Measurements from ENCODE around the gene POLR3GL. TPM values are rescaled to one million over a fixed set of nuclear protein-coding genes. Genes with fewer than 3 reads are reported as not detected.
"Not testable (repeated sequence)": the region's sequence is repeated elsewhere in the genome, so short reads cannot be mapped to it uniquely, and the experiment has no call there.

POLR3GL gene
- total RNA-seq, 5 donors from 2014 or later (not counting 1 experiment from before 2014, with no cell fraction given) = 30.9 to 41.7 (median 38.3) TPM

- Mint-ChIP-seq H3K4me1 (peaks cover 37 to 49% (median 43%) of the 10 kb centered on the region in 3 donors), H3K36me3 (peaks cover 24% of the 10 kb centered on the region), H3K27ac (peak overlapping the region; percentile 78 to 98), H3K4me3 (peak overlapping the region; percentile 82 to 94 (median 91))
- H3K27me3 ChIP-seq (replicated peaks in 1 of 2; ENCODE audit: control insufficient read depth in 2 of 2, extremely low read depth in 1 of 2, insufficient read depth in 2 of 2, low read length in 1 of 2); H3K27ac ChIP-seq (ENCODE audit: low read length); CTCF ChIA-PET; H3K9me3 ChIP-seq; DNase-seq; ATAC-seq (replicated peaks in 1 of 4); H3K4me3 ChIP-seq (ENCODE audit: control insufficient read depth in 1 of 2, extremely low read depth in 1 of 2, low read length in 1 of 2); H3K9me3 Mint-ChIP-seq; H3K27me3 Mint-ChIP-seq: not testable (repeated sequence)
- POLR2A ChIA-PET = interaction anchor here in 1 of 2 donors (0.6 kb wide), 1 partner anchor 117 kb away, joined by 7 read pairs; no protein-coding TSS in a partner anchor
- H3K36me3 ChIP-seq (ENCODE audit: control insufficient read depth in 2 of 2, extremely low read depth in 1 of 2, insufficient read depth in 1 of 2, low read length in 1 of 2) = peaks cover 0 to 21% of the 10 kb centered on the region in 2 donors
- H3K4me1 ChIP-seq (ENCODE audit: control insufficient read depth in 1 of 2, extremely low read depth in 1 of 2, insufficient read depth in 2 of 2, low read length in 2 of 2) = peaks cover 17 to 29% of the 10 kb centered on the region in 2 experiments
- no CpG with 5 or more reads among the region's 4 CpGs for WGBS (ENCODE audit: insufficient coverage)
Observed at GRCh38 chr1:145920297-145920696, 44.2 kb upstream of the POLR3GL start.

GRCh38 chr1:145922266-145922665, 42.2 kb upstream of the POLR3GL start:
- CTCF ChIA-PET = no interaction called here
- H3K36me3 Mint-ChIP-seq = peaks cover 19% of the 10 kb centered on the region
- no peaks in the 10 kb centered on the region for H3K27me3 Mint-ChIP-seq
- H3K36me3 ChIP-seq (ENCODE audit: control insufficient read depth in 2 of 2, extremely low read depth in 1 of 2, insufficient read depth in 1 of 2, low read length in 1 of 2) = peaks cover 0 to 14% of the 10 kb centered on the region in 2 donors
- no peaks in the 10 kb centered on the region for H3K27me3 ChIP-seq (replicated peaks in 1 of 2; ENCODE audit: control insufficient read depth in 2 of 2, extremely low read depth in 1 of 2, insufficient read depth in 2 of 2, low read length in 1 of 2)
- no peak overlapping the region for H3K27ac ChIP-seq (ENCODE audit: low read length)
- WGBS (ENCODE audit: insufficient coverage) = 100% methylated on average over 1 of the region's 2 CpGs
- POLR2A ChIA-PET = interaction anchor here in 1 of 2 donors (0.6 kb wide), 2 partner anchors 29 to 125 kb away, joined by 3 to 5 read pairs; no protein-coding TSS in a partner anchor
- H3K4me1 Mint-ChIP-seq = peaks cover 24 to 36% (median 33%) of the 10 kb centered on the region in 3 donors
- H3K4me3 Mint-ChIP-seq = no peak overlapping the region
- H3K27ac Mint-ChIP-seq = no peak overlapping the region
- no peaks in the 10 kb centered on the region for H3K9me3 ChIP-seq
- H3K9me3 Mint-ChIP-seq = no peaks in the 10 kb centered on the region
- H3K4me1 ChIP-seq (ENCODE audit: control insufficient read depth in 1 of 2, extremely low read depth in 1 of 2, insufficient read depth in 2 of 2, low read length in 2 of 2) = peaks cover 24 to 34% of the 10 kb centered on the region in 2 experiments
- ATAC-seq (replicated peaks in 1 of 4) (no peak), DNase-seq (no peak)
- H3K4me3 ChIP-seq (ENCODE audit: control insufficient read depth in 1 of 2, extremely low read depth in 1 of 2, low read length in 1 of 2) = no peak overlapping the region

GRCh38 chr1:145926686-145927062, 37.8 kb upstream of the POLR3GL start:
- Mint-ChIP-seq H3K27me3 (no peaks in the 10 kb centered on the region), H3K36me3 (peaks cover 16% of the 10 kb centered on the region), H3K4me1 (peaks cover 11 to 19% (median 16%) of the 10 kb centered on the region in 3 donors), H3K4me3 (no peak overlapping the region), H3K9me3 (no peaks in the 10 kb centered on the region), H3K27ac (no peak overlapping the region)
- Histone ChIP-seq H3K27ac (ENCODE audit: low read length) (peak overlapping the region; percentile 95), H3K27me3 (replicated peaks in 1 of 2; ENCODE audit: control insufficient read depth in 2 of 2, extremely low read depth in 1 of 2, insufficient read depth in 2 of 2, low read length in 1 of 2) (no peaks in the 10 kb centered on the region), H3K9me3 (no peaks in the 10 kb centered on the region), H3K4me3 (ENCODE audit: control insufficient read depth in 1 of 2, extremely low read depth in 1 of 2, low read length in 1 of 2) (peak overlapping the region; percentile 91 to 93), H3K4me1 (ENCODE audit: control insufficient read depth in 1 of 2, extremely low read depth in 1 of 2, insufficient read depth in 2 of 2, low read length in 2 of 2) (peaks cover 13 to 21% of the 10 kb centered on the region in 2 experiments), H3K36me3 (ENCODE audit: control insufficient read depth in 2 of 2, extremely low read depth in 1 of 2, insufficient read depth in 1 of 2, low read length in 1 of 2) (peaks cover 0 to 17% of the 10 kb centered on the region in 2 donors)
- DNase-seq (peak in 4 of 35 experiments; percentile 1 to 19 (median 6)), ATAC-seq (replicated peaks in 1 of 4) (peak in 1 of 4 experiments; percentile 4)
- 3% methylated on average over 5 of the region's 19 CpGs for WGBS (ENCODE audit: insufficient coverage)
- CTCF ChIA-PET = interaction anchor here (0.5 to 3.0 kb wide), 13 partner anchors 8 to 111 kb away, joined by 3 to 34 read pairs (median 4); partner anchors contain the start of genes ANKRD34A (in 2 of the 2), PEX11B (in 2 of the 2), POLR3GL (in 2 of the 2) and LIX1L (in 1 of the 2)
- POLR2A ChIA-PET = interaction anchor here (0.6 to 2.3 kb wide), 7 partner anchors 8 to 126 kb away, joined by 3 to 26 read pairs (median 9); partner anchors contain the start of genes LIX1L (in 2 of the 2), ANKRD34A (in 1 of the 2), PEX11B (in 1 of the 2) and PIAS3 (in 1 of the 2)

GRCh38 chr1:145927063-145927886, 37.2 kb upstream of the POLR3GL start, which contains the start of gene RBM8A:
RBM8A (minus strand) TSS chr1:145927484; CDS start chr1:145927426, 58 bp downstream.
- peak within 1 kb of the TSS; percentile 91 to 93 for H3K4me3 ChIP-seq (ENCODE audit: control insufficient read depth in 1 of 2, extremely low read depth in 1 of 2, low read length in 1 of 2)
- WGBS (ENCODE audit: insufficient coverage) = under 1% methylated on average over 31 of the region's 41 CpGs
- no peaks in the 10 kb centered on the region for H3K9me3 ChIP-seq
- H3K4me1 Mint-ChIP-seq = peaks cover 15 to 23% (median 22%) of the 10 kb centered on the region in 3 donors
- peak within 1 kb of the TSS; percentile 95 for H3K27ac ChIP-seq (ENCODE audit: low read length)
- H3K36me3 ChIP-seq (ENCODE audit: control insufficient read depth in 2 of 2, extremely low read depth in 1 of 2, insufficient read depth in 1 of 2, low read length in 1 of 2) = peaks cover 0 to 15% of the 10 kb centered on the region in 2 donors
- POLR2A ChIA-PET = interaction anchor here (0.5 to 2.3 kb wide), 17 partner anchors 8 to 101 kb away, joined by 3 to 26 read pairs (median 4); partner anchors contain the start of genes ANKRD34A (in 2 of the 2), LIX1L (in 2 of the 2), PEX11B (in 2 of the 2) and POLR3GL (in 2 of the 2)
- CTCF ChIA-PET = interaction anchor here (0.5 to 3.0 kb wide), 21 partner anchors 8 to 1614 kb away, joined by 3 to 34 read pairs (median 4); partner anchors contain the start of genes ANKRD34A (in 2 of the 2), PEX11B (in 2 of the 2), POLR3GL (in 2 of the 2) and ANKRD35 (in 1 of the 2)
- H3K27ac Mint-ChIP-seq = no peak within 1 kb of the TSS
- H3K36me3 Mint-ChIP-seq = peaks cover 16% of the 10 kb centered on the region
- H3K27me3 Mint-ChIP-seq = no peaks in the 10 kb centered on the region
- peak within 1 kb of the TSS in 2 of 3 donors; percentile 66 to 74 for H3K4me3 Mint-ChIP-seq
- no peaks in the 10 kb centered on the region for H3K9me3 Mint-ChIP-seq
- peak; percentile 97 to 99 (median 98) for ATAC-seq (replicated peaks in 1 of 4)
- H3K27me3 ChIP-seq (replicated peaks in 1 of 2; ENCODE audit: control insufficient read depth in 2 of 2, extremely low read depth in 1 of 2, insufficient read depth in 2 of 2, low read length in 1 of 2) = no peaks in the 10 kb centered on the region
- peak; percentile 80 to 98 (median 94) for DNase-seq
- peaks cover 16 to 26% of the 10 kb centered on the region in 2 experiments for H3K4me1 ChIP-seq (ENCODE audit: control insufficient read depth in 1 of 2, extremely low read depth in 1 of 2, insufficient read depth in 2 of 2, low read length in 2 of 2)

- POLR2A ChIA-PET = interaction anchor here (0.5 to 2.3 kb wide), 18 partner anchors 8 to 102 kb away, joined by 3 to 26 read pairs (median 4); partner anchors contain the start of genes ANKRD34A (in 2 of the 2), LIX1L (in 2 of the 2), PEX11B (in 2 of the 2) and POLR3GL (in 2 of the 2)
- peak overlapping the region; percentile 91 to 93 for H3K4me3 ChIP-seq (ENCODE audit: control insufficient read depth in 1 of 2, extremely low read depth in 1 of 2, low read length in 1 of 2)
- H3K9me3 ChIP-seq = no peaks in the 10 kb centered on the region
- CTCF ChIA-PET = interaction anchor here (0.5 to 3.0 kb wide), 18 partner anchors 9 to 1613 kb away, joined by 3 to 34 read pairs (median 4); partner anchors contain the start of genes ANKRD34A (in 2 of the 2), POLR3GL (in 2 of the 2), ANKRD35 (in 1 of the 2) and BCL9 (in 1 of the 2)
- H3K27ac Mint-ChIP-seq = no peak overlapping the region
- peaks cover 11% of the 10 kb centered on the region for H3K36me3 Mint-ChIP-seq
- peak overlapping the region; percentile 95 for H3K27ac ChIP-seq (ENCODE audit: low read length)
- H3K27me3 ChIP-seq (replicated peaks in 1 of 2; ENCODE audit: control insufficient read depth in 2 of 2, extremely low read depth in 1 of 2, insufficient read depth in 2 of 2, low read length in 1 of 2) = no peaks in the 10 kb centered on the region
- DNase-seq (peak in 1 of 35 experiments; percentile 4), ATAC-seq (replicated peaks in 1 of 4) (no peak)
- WGBS (ENCODE audit: insufficient coverage) = 25% methylated on average over 6 of the region's 20 CpGs
- no peaks in the 10 kb centered on the region for H3K27me3 Mint-ChIP-seq
- peak overlapping the region; percentile 62 to 74 (median 66) for H3K4me3 Mint-ChIP-seq
- peaks cover 0 to 13% of the 10 kb centered on the region in 2 donors for H3K36me3 ChIP-seq (ENCODE audit: control insufficient read depth in 2 of 2, extremely low read depth in 1 of 2, insufficient read depth in 1 of 2, low read length in 1 of 2)
- peaks cover 23 to 30% (median 30%) of the 10 kb centered on the region in 3 donors for H3K4me1 Mint-ChIP-seq
- peaks cover 16 to 34% of the 10 kb centered on the region in 2 experiments for H3K4me1 ChIP-seq (ENCODE audit: control insufficient read depth in 1 of 2, extremely low read depth in 1 of 2, insufficient read depth in 2 of 2, low read length in 2 of 2)
- H3K9me3 Mint-ChIP-seq = no peaks in the 10 kb centered on the region
Observed at GRCh38 chr1:145927916-145928643, 36.4 kb upstream of the POLR3GL start.
